Measurements from ENCODE around the gene ZCCHC3.

- TF ChIP-seq GATA2 (IDR thresholded peaks at IDR 0.05; ENCODE audit: low read depth, low read length) (no peak), GATA3 (IDR thresholded peaks at IDR 0.05; ENCODE audit: low read depth, low read length) (no peak)
Observed at GRCh38 chr20:311609-312008, 14.2 kb downstream of the ZCCHC3 start.

Measured in SH-SY5Y (cell line).